GM19193 (cell line): ENCODE measurements around the gene ABCA6.

Experiments used
- POLR2A ChIP-seq: IDR thresholded peaks from 4 replicates; pipeline ENCODE4 v1.6.1; 2011; ENCODE audit not compliant: insufficient read depth, insufficient read length; ENCODE audit errors: extremely low read depth

ABCA6 gene

DNA sequence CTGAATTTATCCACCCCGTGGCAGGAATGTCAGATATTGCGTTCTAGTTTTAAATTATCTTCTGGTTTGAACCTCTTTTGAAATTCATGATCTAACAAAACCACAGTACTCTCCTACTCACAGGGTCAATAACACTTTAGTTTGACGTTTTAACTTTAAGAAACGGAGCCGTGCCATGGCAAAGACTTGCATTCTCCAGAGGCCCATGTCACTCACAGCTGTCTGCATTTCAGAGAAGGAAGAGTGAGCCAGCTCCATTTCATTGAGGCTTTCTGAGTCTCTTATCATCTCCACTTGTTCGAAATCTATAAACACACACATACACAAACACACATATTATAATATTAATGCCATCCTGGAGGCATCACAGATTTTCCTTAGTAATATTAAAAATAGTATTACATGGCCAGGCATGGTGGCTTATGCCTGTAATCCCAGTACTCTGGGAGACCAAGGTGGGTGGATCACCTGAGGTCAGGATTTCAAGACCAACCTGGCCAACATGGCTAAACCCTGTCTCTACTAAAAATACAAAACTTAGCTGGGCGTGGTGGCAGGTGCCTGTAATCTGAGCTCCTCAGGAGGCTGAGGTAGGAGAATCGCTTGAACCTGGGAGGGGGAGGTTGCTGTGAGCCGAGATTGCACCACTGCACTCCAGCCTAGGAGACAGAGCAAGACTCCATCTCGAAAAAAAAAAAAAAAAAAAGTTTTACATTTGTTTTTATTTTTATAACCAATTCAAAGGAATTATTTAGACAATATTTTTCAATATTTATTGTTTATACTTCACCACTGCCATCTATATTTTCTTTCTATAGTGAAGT is 35.6 kb downstream of the ABCA6 start:
- no peak for TF ChIP-seq POLR2A

DNA sequence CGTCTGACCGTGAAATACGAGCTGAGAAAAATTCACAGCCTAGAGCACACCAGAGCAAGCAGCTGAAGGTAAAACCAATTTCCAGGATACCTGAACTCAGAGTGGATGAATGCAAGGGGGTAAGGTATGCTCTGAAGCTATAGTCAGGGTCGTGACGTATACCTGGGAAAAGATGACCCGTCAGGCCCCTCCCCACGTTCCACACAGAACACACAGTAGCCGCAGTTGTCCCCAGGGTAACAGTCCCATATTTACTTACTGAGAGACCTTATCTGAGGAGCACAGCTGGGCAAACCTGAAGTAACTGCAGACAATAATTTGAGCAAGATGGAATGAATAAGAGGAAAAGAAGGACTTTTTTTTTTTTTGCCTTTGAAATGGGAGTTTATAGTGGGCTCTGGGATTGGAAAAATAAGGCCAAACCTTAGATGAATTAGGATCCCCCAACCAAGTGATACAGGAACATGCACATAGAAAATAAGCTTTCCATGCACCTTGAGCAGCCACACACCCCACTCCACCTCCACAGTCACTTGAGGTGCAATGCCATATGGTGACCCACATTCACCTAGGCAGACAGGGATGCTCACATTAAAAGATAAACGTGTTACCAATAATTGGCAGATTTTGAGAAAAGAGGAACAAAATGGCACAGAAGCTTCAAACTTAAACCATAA is 38.0 kb downstream of the ABCA6 start:
- TF ChIP-seq POLR2A, result no peak

DNA sequence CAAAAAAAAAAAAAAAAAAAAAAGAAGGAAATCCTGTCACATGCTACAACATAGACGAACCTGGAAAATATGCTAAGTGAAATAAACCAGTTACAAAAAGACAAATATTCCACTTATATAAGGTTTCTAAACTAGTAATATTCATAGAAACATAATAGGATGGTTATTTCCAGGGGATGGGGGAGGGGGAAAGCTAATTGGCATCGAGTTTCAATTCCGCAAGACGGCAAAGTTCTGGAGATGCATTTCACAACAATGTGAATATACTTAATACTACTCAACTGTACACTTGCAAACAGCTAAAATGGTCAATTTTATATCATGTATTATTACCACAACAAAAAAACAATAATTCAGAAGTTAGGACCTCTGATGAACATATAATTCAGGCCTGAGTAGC is 43.1 kb downstream of the ABCA6 start:
- TF ChIP-seq POLR2A, result no peak

DNA sequence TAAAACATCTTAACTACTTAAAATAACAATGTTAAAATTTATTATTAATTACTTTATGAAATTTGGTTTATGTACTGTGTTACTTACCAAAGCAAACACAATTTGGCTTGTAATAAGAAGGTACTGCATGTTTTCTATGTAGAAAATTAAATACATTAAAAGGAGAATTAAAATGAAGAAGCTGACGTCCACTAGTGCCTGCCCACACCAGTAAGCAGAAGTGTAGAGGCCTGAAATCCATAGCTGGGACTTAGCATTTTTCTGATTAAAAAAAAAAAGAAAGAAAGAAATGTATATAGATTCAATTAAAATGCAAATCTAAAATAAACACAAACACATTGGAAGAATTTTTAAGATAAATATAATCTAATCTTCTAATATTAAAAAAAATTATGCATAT is 45.2 kb downstream of the ABCA6 start:
- no peak for TF ChIP-seq POLR2A

DNA sequence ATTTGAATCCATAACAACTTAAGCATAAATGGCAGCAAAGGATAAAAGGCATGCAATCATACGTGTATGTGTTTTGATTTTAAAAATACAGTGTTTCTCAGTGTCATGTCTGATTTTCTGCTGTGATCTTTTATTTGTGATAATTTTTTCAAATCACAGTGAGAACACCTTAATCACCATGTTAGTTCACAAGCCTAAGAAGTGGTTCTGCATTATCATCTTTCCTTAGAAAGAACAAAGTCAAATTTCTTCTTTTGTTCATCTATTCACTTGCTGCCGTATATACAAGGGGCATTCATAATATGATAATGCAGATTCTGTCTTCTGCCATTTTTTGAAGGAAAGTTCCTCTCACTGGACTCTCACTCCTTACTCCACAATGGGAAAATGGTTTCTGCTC is 47.7 kb downstream of the ABCA6 start:
- no peak for TF ChIP-seq POLR2A

DNA sequence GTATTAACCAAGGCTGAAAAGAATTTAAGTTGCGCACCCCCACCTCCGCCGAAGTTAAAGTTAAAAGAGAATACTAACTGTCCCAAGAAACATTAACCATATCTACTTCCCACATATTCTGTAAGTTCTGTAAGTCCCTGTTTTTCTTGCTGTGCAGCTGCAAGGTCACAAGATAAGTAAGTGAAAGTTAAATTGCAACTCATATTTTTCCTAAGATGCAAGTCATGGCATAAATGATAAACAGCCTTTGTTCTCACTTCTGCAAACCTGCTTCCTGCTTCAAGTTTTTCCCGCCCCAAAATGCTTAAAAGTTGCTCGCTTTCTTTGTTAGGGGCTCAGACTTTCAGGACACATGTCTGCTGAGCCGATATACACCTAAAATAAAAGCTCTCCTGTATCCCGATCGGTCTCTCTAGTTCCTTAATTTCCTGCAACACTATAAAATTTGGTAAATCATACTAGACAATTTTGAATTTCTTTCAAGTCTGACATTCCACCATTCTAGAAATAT is 48.4 kb downstream of the ABCA6 start:
- no peak for TF ChIP-seq POLR2A

DNA sequence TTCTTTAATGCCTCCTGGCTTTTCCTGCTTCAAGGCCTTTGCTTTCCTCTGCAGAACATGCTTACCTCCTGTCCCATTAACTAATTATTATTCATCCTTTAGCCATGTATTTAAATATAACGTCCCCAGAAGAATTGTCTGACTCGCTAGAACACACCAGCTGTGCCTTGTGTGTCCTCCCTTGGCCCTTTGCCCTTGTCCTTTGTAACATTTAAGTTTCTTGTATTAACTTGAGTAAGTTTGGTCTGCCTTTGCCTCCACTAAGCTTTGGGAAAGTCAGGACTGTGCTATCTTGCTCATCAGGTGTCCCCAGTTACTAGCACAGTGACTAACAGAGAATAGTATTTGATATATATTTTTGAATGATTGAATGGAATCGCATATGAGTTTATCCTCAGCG is 51.3 kb downstream of the ABCA6 start:
- TF ChIP-seq POLR2A, result no peak

DNA sequence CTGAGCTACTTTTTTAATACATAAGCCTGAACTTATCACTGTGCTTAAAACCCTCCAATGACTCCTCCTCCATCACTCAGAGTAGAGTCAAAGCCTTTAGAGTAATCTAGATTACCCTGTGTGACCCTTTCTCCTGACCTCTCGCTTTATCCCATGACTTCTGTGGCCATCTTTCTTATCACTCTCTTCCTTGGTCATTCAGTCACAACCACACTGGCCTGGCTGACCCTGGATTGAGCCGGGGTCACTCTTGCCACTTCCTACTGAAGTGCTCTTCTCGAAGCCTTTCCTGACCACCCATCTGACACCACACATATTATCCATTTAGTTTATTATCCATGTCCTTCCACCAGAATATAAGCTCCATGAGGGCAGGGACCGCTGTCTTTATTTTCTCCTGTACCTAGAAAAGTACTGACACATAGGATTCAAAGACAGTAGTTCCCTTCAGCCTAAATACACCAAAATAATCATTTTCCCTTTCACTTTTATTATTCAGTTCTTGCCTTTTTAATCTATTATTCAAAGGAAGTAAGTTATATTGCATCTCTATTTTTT is 53.0 kb downstream of the ABCA6 start:
- TF ChIP-seq POLR2A, result no peak

DNA sequence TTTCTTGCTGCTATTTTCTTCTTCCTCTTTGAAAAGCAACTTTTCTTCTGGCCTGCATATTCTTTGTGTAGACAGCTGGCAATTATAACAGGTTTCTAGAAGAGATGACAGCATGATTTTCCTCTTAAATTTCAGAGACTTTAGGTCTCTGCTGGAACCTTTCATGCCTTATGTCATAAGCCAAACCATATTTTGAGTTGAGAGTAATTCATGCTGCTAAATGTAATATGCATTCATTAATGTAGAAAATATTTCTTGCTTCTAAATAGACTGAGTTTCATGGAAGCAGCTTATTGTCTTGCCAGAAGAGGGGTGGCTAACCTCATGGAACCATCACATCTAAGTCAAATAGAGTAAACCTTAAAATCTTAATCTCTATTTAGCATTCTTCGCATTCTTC is 55.1 kb downstream of the ABCA6 start:
- TF ChIP-seq POLR2A, result no peak

DNA sequence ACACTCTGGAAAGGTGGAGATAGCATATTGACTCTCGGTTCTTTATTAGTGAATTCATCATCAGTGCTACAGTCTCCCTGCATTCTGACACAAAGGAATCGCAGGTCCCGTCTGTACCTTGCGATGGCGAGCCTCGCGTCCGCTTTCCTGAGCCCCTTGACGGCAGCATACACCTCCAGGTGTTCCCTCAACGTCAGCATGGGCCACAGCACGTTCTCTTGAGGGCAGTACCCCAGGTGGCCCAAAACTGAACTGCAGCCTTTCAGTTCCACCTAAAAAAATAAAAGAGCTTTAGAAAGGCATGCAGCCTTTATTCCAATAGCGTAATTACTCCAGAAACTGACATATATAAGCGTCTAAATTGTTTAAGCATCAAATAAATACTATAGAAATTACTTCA is 56.8 kb downstream of the ABCA6 start:
- no peak for TF ChIP-seq POLR2A

DNA sequence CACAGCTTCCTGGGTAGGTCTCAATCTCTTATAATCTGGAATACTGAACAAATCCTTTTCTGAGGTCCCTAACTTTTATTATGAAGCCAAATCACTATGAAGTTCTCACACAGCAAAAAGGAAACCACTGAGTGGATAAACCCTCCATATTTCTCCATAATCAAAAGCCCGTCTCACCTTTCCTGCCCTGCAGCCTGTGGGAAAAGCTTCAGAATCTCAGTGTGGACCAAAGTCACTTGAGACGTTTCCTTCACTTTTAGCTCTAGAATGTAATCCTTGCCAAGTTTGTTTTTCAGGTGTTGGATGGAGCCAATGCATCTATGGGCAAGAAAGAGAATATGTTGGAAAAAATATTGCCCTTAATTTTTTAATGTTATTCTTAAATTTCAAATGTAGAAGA is 59.0 kb downstream of the ABCA6 start:
- TF ChIP-seq POLR2A, result no peak

DNA sequence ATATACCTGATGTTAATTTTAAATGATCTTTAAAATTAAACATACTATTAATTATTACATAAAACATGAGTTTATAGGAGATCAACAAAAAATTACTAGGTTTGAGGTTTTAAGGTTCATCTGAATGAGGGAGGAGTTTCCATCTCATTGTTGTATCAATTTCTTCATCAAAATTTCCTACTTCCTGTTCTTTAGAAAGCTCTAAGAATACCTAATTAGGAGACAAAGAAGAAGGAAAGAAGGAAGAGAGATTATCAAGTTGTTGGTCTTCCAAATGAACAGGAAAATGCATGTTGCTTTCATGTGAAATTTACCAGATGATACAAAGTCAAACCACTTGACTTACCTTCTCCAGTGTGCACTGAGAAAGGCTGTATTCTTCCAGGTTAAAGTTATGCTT is 62.8 kb downstream of the ABCA6 start:
- TF ChIP-seq POLR2A, result no peak

DNA sequence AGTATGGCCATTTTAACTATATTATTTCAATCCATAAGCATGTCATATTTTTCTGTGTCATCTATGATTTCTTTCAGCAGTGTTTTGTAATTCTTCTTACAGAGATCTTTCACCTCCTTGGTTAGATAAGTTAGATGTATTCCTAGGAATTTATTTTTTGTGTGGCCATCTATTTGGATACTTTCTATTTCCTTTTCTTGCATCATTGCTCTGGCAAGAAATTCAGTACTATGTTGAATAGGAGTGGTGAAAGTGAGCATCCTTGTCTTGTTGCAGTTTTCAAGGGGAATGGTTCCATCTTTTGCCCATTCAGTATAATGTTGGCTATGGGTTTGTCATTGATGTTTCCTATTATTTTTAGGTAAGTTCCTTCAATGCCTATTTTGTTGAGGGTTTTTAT is 65.9 kb downstream of the ABCA6 start:
- TF ChIP-seq POLR2A, result no peak

DNA sequence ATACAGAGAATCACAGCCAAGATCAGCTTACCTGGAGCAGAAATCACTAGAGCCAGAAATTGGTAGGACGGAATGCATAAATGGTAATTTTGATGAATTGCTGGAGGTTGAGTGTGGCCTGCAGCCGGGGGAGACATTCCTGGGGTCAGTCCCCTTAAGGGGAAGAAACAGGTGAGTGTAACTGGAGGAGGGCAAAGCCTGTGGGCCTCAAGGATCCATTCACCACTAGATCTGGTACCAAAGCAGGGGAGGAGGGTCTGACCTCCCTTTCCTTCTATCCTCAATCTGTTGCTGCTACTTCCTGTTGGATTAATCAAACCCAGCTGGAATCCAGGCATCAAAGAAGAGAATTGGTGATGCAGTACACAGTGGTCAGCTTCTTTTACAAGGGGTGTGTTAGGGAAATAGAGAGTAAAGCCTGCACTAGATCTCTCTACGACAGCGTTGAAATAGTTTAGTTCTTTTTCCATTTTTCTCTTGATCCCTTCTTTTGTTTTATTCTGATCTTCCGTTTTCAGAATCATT is 72.4 kb downstream of the ABCA6 start:
- TF ChIP-seq POLR2A, result no peak

DNA sequence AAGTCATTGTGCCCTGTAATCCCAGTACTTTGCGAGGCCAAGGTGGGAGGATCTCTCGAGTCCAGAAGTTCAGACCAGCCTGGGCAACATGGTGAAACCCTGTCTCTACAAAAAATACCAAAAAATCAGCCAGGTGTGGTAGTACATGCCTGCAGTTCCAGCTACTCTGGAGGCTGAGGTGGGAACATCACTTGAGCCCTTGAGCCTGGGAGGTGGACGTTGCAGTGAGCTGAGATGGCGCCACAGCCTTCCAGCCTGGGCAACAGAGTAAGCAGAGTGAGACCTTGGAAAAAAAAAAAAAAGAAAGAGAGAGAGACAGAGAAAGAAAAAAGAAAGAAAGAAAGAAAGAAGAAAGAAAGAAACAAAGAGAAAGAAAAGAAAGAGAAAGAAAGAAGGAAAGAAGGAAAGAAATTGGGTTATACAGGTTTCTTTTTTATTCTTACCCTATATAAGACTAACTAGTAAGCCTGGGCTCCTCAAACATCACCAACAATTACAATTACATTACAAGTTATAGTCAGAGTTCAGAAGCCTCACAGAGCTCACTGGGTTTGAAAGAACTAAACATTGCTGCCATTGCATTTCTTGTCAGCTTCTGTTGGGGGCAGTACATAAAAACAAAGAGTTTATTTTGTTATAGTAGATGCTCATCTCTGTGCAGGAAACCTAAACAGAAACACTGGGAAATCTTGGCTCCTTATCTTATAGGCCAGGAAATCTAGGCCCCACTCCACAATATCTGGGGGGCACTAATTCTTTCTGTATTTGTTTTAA is 74.2 kb downstream of the ABCA6 start:
- no peak for TF ChIP-seq POLR2A
